ENCODE data around the gene SPG11. TPM values are rescaled to one million over a fixed set of nuclear protein-coding genes. Genes with fewer than 3 reads are reported as not detected.

The SPG11 gene
- total and polyA plus RNA-seq, 4 donors = 39.2 to 119 (median 64.3) TPM

DNA sequence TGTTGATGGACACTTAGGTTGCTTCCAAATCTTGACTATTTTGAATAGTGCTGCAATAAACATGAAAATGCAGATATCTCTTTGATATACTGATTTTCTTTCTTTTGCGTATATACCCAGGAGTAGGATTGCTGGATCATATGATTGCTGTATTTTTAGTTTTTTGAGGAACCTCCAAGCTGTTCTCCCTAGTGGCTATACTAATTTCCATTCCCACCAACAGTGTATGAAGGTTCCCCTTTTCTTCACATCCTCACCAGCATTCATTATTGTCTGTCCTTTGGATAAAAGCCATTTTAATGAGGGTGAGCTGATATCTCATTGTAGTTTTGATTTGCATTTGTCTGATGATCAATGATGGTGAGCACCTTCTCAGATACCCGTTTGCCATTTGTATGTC lies 35.2 kb upstream of the SPG11 start:
- no peak for DNase-seq
- Histone ChIP-seq H3K36me3 (ENCODE audit: control insufficient read depth in 4 of 4, insufficient read depth in 4 of 4, low read length in 4 of 4) (no peaks in the 10 kb centered on the region), H3K27me3 (ENCODE audit: control insufficient read depth in 3 of 3, insufficient read depth in 3 of 3, low read length in 2 of 3) (no peaks in the 10 kb centered on the region), H3K27ac (ENCODE audit: low read depth in 1 of 2, low read length in 1 of 2) (no peak overlapping the region), H3K4me3 (no peak overlapping the region), H3K9me3 (ENCODE audit: control insufficient read depth in 4 of 4, insufficient read depth in 3 of 4, low read length in 3 of 4) (no peaks in the 10 kb centered on the region), H3K4me1 (ENCODE audit: control insufficient read depth in 5 of 5, insufficient read depth in 5 of 5, low read length in 5 of 5) (peaks cover 0 to 1% (median 0%) of the 10 kb centered on the region in 5 donors), H3K9ac (ENCODE audit: insufficient read depth in 1 of 2, low read length in 2 of 2) (no peak overlapping the region)
- no peak for ATAC-seq (ENCODE audit: insufficient read depth, low FRiP score)
- WGBS, 2 donors = 84% methylated on average over 2 of the region's 2 CpGs
- TF ChIP-seq, protein P1, sequence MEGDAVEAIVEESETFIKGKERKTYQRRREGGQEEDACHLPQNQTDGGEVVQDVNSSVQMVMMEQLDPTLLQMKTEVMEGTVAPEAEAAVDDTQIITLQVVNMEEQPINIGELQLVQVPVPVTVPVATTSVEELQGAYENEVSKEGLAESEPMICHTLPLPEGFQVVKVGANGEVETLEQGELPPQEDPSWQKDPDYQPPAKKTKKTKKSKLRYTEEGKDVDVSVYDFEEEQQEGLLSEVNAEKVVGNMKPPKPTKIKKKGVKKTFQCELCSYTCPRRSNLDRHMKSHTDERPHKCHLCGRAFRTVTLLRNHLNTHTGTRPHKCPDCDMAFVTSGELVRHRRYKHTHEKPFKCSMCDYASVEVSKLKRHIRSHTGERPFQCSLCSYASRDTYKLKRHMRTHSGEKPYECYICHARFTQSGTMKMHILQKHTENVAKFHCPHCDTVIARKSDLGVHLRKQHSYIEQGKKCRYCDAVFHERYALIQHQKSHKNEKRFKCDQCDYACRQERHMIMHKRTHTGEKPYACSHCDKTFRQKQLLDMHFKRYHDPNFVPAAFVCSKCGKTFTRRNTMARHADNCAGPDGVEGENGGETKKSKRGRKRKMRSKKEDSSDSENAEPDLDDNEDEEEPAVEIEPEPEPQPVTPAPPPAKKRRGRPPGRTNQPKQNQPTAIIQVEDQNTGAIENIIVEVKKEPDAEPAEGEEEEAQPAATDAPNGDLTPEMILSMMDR (IDR thresholded peaks at IDR 0.05; ENCODE audit: control extremely low read depth, extremely low read depth) = no peak

DNA sequence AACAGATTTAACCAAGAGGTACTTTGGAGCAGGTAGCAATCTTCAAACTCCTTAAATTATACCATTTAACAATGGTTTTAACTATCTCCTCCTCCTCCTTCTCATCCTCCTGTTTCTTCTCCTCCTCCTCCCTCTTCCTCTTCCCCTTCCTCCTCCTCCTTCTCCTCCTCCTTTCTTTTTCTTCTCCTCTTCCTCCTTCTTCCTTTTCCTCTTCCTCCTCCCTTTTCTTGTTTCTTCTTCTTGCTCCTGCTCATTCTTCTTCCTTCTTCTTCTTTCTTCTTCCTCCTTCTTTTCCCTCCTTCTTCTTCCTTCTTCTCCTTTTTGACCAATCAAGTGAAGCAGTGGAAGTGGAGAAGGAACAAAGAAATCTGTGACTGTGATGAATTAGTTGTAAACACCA lies 33.6 kb upstream of the SPG11 start:
- Histone ChIP-seq H3K27me3 (ENCODE audit: control insufficient read depth in 3 of 3, insufficient read depth in 3 of 3, low read length in 2 of 3) (no peaks in the 10 kb centered on the region), H3K4me3 (no peak overlapping the region), H3K27ac (ENCODE audit: low read depth in 1 of 2, low read length in 1 of 2) (no peak overlapping the region), H3K9me3 (ENCODE audit: control insufficient read depth in 4 of 4, insufficient read depth in 3 of 4, low read length in 3 of 4) (no peaks in the 10 kb centered on the region), H3K4me1 (ENCODE audit: control insufficient read depth in 5 of 5, insufficient read depth in 5 of 5, low read length in 5 of 5) (peaks cover 0 to 1% (median 0%) of the 10 kb centered on the region in 5 donors), H3K36me3 (ENCODE audit: control insufficient read depth in 4 of 4, insufficient read depth in 4 of 4, low read length in 4 of 4) (no peaks in the 10 kb centered on the region), H3K9ac (ENCODE audit: insufficient read depth in 1 of 2, low read length in 2 of 2) (no peak overlapping the region)
- ATAC-seq (ENCODE audit: insufficient read depth, low FRiP score) (no peak), DNase-seq (no peak)
- TF ChIP-seq, protein P1 (IDR thresholded peaks at IDR 0.05; ENCODE audit: control extremely low read depth, extremely low read depth) = no peak

DNA sequence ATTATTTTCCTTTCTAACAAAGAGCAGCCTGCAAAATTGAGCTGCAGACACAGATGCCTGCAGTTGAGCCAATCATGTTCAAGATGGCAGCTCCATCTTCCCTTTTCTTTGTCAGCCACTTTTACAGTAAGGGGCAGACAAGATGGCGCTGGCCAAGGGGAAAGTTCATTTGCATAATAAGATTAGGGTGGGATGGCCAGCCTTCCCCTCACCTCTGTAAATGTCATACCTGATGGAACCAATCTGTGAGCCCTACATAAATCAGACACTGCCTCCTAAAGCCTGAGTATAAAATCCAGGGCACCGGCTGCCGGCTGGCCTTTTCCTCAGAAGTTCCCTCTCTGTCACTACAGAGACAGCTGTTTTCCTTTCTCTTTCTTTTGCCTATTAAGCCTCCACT lies 31.8 kb upstream of the SPG11 start:
- no peak overlapping the region for H3K27ac ChIP-seq (ENCODE audit: low read depth in 1 of 2, low read length in 1 of 2)
- TF ChIP-seq, protein P1 (IDR thresholded peaks at IDR 0.05; ENCODE audit: control extremely low read depth, extremely low read depth) = no peak
- no peaks in the 10 kb centered on the region for H3K36me3 ChIP-seq (ENCODE audit: control insufficient read depth in 4 of 4, insufficient read depth in 4 of 4, low read length in 4 of 4)
- H3K9ac ChIP-seq (ENCODE audit: insufficient read depth in 1 of 2, low read length in 2 of 2) = no peak overlapping the region
- H3K4me3 ChIP-seq = no peak overlapping the region
- WGBS, 2 donors = 80 to 96% methylated on average over 3 of the region's 3 CpGs
- H3K4me1 ChIP-seq (ENCODE audit: control insufficient read depth in 5 of 5, insufficient read depth in 5 of 5, low read length in 5 of 5) = peaks cover 0 to 1% (median 0%) of the 10 kb centered on the region in 5 donors
- no peaks in the 10 kb centered on the region for H3K27me3 ChIP-seq (ENCODE audit: control insufficient read depth in 3 of 3, insufficient read depth in 3 of 3, low read length in 2 of 3)
- ATAC-seq (ENCODE audit: insufficient read depth, low FRiP score) (no peak), DNase-seq (no peak)
- H3K9me3 ChIP-seq (ENCODE audit: control insufficient read depth in 4 of 4, insufficient read depth in 3 of 4, low read length in 3 of 4) = no peaks in the 10 kb centered on the region

DNA sequence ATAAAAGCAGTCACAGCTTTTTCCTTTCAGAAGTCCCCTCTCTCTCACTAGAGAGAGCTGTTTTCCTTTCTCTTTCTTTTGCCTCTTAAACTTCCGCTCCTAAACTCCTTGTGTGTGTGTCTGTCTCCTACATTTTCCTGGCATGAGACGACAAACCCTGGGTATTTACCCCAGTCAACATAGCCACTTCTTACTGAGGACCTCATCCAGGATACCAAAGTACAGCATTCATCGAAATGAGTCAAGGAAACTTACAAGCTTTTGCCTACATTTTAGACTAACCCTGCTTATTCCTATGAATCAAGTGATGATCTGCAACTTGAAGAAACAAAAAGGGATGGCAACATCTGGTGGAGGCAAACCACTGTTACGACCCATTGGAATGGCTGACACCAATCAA lies 31.0 kb upstream of the SPG11 start:
- TF ChIP-seq, protein P1 (IDR thresholded peaks at IDR 0.05; ENCODE audit: control extremely low read depth, extremely low read depth) = no peak

More for the DNA sequence above, 31.0 kb upstream of the SPG11 start:
- DNase-seq = no peak
- peaks cover 0 to 1% (median 0%) of the 10 kb centered on the region in 5 donors for H3K4me1 ChIP-seq (ENCODE audit: control insufficient read depth in 5 of 5, insufficient read depth in 5 of 5, low read length in 5 of 5)
- no peaks in the 10 kb centered on the region for H3K9me3 ChIP-seq (ENCODE audit: control insufficient read depth in 4 of 4, insufficient read depth in 3 of 4, low read length in 3 of 4)
- no peaks in the 10 kb centered on the region for H3K27me3 ChIP-seq (ENCODE audit: control insufficient read depth in 3 of 3, insufficient read depth in 3 of 3, low read length in 2 of 3)
- no peak overlapping the region for H3K4me3 ChIP-seq
- no peaks in the 10 kb centered on the region for H3K36me3 ChIP-seq (ENCODE audit: control insufficient read depth in 4 of 4, insufficient read depth in 4 of 4, low read length in 4 of 4)
- WGBS, 2 donors = 76 to 88% methylated on average over 4 of the region's 4 CpGs
- H3K9ac ChIP-seq (ENCODE audit: insufficient read depth in 1 of 2, low read length in 2 of 2) = no peak overlapping the region
- no peak overlapping the region for H3K27ac ChIP-seq (ENCODE audit: low read depth in 1 of 2, low read length in 1 of 2)
- no peak for ATAC-seq (ENCODE audit: insufficient read depth, low FRiP score)

All from lung (tissue), 12 donors.